Measurements from ENCODE around the gene PNMA1.

Gene PNMA1

GRCh38 chr14:73719791-73720190, 5.6 kb upstream of the PNMA1 start:
- no peak for TF ChIP-seq CTCF (IDR thresholded peaks at IDR 0.05; ENCODE audit: borderline replicate concordance, insufficient read depth, low read depth, low read length)
- no peak overlapping the region for H3K4me3 ChIP-seq (ENCODE audit: low read depth, low read length)

DNA sequence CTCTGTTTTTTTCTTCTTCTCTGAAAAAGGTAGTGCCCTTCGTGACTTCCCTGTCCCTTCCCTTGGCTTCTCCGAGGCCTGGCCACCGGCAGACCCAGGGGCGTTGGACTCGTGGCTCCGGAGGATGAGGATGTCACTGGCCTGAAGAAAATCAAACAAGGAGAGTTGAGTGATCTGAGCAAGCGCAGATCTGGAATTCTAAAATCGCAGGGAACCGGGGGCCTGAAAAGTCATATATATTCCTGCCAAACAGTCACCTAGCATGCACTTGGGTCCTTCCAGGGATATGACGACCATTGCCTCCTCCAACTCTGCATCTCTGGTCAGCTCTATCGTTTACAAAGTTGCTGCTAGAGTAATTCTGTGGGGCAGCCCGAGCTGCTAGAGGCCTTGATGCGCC, 5.2 kb upstream of the PNMA1 start:
- no peak for TF ChIP-seq CTCF (IDR thresholded peaks at IDR 0.05; ENCODE audit: borderline replicate concordance, insufficient read depth, low read depth, low read length)
- no peak overlapping the region for H3K4me3 ChIP-seq (ENCODE audit: low read depth, low read length)

- no peak for TF ChIP-seq CTCF (IDR thresholded peaks at IDR 0.05; ENCODE audit: borderline replicate concordance, insufficient read depth, low read depth, low read length)
- no peak overlapping the region for H3K4me3 ChIP-seq (ENCODE audit: low read depth, low read length)
Observed at GRCh38 chr14:73718418-73719251, 4.5 kb upstream of the PNMA1 start.

DNA sequence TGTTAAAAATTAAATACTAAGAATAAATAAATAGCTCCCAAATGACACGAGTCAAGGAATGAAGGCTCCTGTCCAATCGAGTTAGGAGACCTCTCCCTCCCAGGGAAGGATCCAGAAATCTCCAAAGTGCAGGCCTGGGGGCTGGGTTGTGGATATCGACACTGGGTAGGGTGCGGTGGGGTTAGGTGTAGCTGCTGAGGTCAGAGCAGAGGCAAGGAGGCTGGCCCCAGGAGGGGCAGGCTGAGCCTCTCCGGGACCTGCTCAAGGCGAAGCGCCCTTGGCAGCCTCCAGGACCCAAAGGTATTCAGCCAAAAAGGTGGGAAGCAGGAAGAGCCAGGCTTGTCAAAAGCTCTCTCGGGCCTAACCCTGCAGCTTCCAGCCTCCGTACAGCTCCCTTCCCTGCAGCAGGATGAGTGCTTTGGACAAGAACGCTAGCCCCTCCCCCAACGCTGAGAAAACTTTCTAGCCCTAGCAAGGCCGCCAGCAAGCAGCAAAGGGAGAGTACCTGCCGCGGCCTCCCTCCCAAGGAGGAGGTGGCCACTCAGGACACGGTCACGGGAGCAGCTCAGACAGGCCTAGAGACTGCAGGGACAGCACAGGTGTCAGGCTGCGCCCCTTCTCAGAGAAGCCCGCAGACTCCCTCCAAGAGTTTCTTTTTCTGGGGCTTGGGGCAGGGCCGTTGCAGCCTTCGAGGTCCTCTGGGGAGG, 3.7 kb upstream of the PNMA1 start:
- no peak for TF ChIP-seq CTCF (IDR thresholded peaks at IDR 0.05; ENCODE audit: borderline replicate concordance, insufficient read depth, low read depth, low read length)
- H3K4me3 ChIP-seq (ENCODE audit: low read depth, low read length), result no peak overlapping the region

DNA sequence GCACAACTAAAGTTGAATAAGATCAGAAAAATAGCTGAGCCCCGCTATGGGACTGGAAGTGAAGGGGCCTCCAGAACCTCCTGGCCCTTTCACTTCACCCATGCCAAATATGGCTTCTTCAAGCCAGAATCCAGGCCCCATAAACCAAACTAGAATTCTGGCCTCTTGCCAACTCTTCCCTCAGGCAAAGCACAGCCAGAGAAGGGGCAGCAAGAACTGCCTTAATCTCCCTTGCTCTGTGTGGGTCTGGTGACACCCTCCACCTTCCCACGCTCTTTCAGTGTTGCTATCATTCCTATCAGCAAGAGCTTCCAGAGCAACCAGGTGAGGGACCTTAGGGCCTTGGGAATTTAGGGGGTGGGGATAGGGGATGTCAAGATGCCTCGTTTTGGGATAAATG, 3.1 kb upstream of the PNMA1 start:
- no peak for TF ChIP-seq CTCF (IDR thresholded peaks at IDR 0.05; ENCODE audit: borderline replicate concordance, insufficient read depth, low read depth, low read length)
- no peak overlapping the region for H3K4me3 ChIP-seq (ENCODE audit: low read depth, low read length)

GRCh38 chr14:73715707-73716106, 1.5 kb upstream of the PNMA1 start:
- H3K4me3 ChIP-seq (ENCODE audit: low read depth, low read length), result no peak overlapping the region
- TF ChIP-seq CTCF (IDR thresholded peaks at IDR 0.05; ENCODE audit: borderline replicate concordance, insufficient read depth, low read depth, low read length), result no peak

- no peak for TF ChIP-seq CTCF (IDR thresholded peaks at IDR 0.05; ENCODE audit: borderline replicate concordance, insufficient read depth, low read depth, low read length)
- no peak overlapping the region for H3K4me3 ChIP-seq (ENCODE audit: low read depth, low read length)
Observed at GRCh38 chr14:73714656-73715081, 485 bp upstream of the PNMA1 start.
